ENCODE measurements around the gene FUS.

DNA sequence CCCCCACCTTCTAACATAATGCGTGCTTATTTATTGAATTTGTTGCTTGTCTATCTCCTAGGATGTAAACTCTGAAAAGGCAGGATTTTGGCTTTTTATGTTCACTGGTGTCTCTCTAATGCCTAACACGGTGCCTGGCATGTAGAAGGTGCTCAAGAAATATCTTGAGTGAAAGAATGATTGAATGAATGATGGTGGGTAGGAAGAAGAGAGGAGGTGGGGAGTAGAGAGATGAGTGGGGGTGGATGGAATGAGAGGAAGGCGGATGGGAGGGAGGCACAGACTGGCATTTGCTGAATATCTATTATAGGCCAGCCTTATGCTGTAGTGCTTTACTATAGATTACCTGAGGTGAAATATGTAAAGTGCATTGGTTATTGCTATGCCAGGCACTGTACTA lies 32.4 kb upstream of the FUS start:
- TF ChIP-seq, protein P1, sequence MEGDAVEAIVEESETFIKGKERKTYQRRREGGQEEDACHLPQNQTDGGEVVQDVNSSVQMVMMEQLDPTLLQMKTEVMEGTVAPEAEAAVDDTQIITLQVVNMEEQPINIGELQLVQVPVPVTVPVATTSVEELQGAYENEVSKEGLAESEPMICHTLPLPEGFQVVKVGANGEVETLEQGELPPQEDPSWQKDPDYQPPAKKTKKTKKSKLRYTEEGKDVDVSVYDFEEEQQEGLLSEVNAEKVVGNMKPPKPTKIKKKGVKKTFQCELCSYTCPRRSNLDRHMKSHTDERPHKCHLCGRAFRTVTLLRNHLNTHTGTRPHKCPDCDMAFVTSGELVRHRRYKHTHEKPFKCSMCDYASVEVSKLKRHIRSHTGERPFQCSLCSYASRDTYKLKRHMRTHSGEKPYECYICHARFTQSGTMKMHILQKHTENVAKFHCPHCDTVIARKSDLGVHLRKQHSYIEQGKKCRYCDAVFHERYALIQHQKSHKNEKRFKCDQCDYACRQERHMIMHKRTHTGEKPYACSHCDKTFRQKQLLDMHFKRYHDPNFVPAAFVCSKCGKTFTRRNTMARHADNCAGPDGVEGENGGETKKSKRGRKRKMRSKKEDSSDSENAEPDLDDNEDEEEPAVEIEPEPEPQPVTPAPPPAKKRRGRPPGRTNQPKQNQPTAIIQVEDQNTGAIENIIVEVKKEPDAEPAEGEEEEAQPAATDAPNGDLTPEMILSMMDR (IDR thresholded peaks at IDR 0.05 in 8 of 11, conservative IDR thresholded peaks at IDR 0.05 in 3 of 11) = no peak
- no peak for TF ChIP-seq POLR2A (IDR thresholded peaks at IDR 0.05)
- no peak for TF ChIP-seq POLR2AphosphoS5 (IDR thresholded peaks at IDR 0.05)
